Heart left ventricle (tissue), 13 donors: ENCODE measurements around the gene PABPC1L.

Experiments used
- CTCF ChIP-seq, 12 donors: fragments of 200-600 bp; sonication (generic) in 4 of 12; IDR thresholded peaks; one replicate each; pipeline versions ENCODE4 v1.5.0 to v1.8.0; 2018 to 2022; ENCODE audit warnings: antibody characterized with exemption in 12 of 12, mild to moderate bottlenecking in 5 of 12
- POLR2A ChIP-seq, 2 donors: fragments of 450-650 bp; IDR thresholded peaks; one replicate each; pipeline ENCODE4 v1.6.1; 2017; ENCODE audit warnings: antibody characterized with exemption in 2 of 2, mild to moderate bottlenecking in 2 of 2, moderate library complexity in 2 of 2
- donor health status: ischemic (EF 13 %, LVEDD 7.1; RV severe dilation, severe dysfunction).
- donor health status: DM: no; HTN: yes; CAD: no.
- donor health status: DM: no; HTN: no; CAD: no.
- donor health status: ischemic (EF 25% LVEDD 6.9; RV normal size, moderate dysfunction).
- donor health status: ischemic (EF 25% LVEDD 5.7; RV mildly dilated, moderate dysfunction).
- donor health status: ischemic (EF 35%, LVEDD 5.7; RV mildly dilated, moderate dysfunction).
- donor health status: nonischemic (EF 11% LVEDD 7.7; RV severe dilation, severe dysfunction).
- donor health status: DM: yes; HTN: yes; CAD: no.
- donor health status: PGD.
- donor health status: ischemic (EF 29% LVEDD 5.4; RV normal size, mild dysfunction).
- donor health status: nonischemic (EF 23%, LVEDD 6.1; RV moderate dilation, normal function).

GRCh38 chr20:44973053-44973452 is 63.2 kb downstream of the PABPC1L start:
- TF ChIP-seq CTCF (IDR thresholded peaks at IDR 0.05) (no peak), POLR2A (IDR thresholded peaks at IDR 0.05) (no peak)
